Mucosa of descending colon (tissue), 3 donors: Measurements from ENCODE around the gene B3GLCT. TPM values are rescaled to one million over a fixed set of nuclear protein-coding genes. Genes with fewer than 3 reads are reported as not detected.

ENCODE experiments used
- ATAC-seq: fragments of 200-7000 bp; cut with Tn5 transposase; one replicate; pipeline ENCODE4 v1.9.1; 2020; ENCODE audit warnings: mild to moderate bottlenecking, moderate library complexity
- DNase-seq, 3 donors: peaks; one replicate each; pipeline ENCODE4 v3.0.0-alpha.2; 2020
- H3K36me3 ChIP-seq: fragments of 200-600 bp; one replicate; pipeline ENCODE4 v1.8.0; 2021; ENCODE audit warnings: low read depth, mild to moderate bottlenecking
- H3K4me1 ChIP-seq: fragments of 200-600 bp; one replicate; pipeline ENCODE4 v1.8.0; 2021; ENCODE audit warnings: low read depth, mild to moderate bottlenecking
- H3K4me3 ChIP-seq: fragments of 200-600 bp; one replicate; pipeline ENCODE4 v1.8.0; 2021; ENCODE audit warnings: mild to moderate bottlenecking
- H3K9me3 ChIP-seq: fragments of 200-600 bp; one replicate; pipeline ENCODE4 v1.8.0; 2021; ENCODE audit warnings: mild to moderate bottlenecking
- intact Hi-C, 2 donors: fragments of 100-400 bp; cut with DNase I in 1 of 2; cut with micrococcal nuclease in 1 of 2; formaldehyde crosslinking; loops; one replicate each; pipeline versions ENCODE4 v1.11.0 to v1.11.1; 2022; cut with DNase I, micrococcal nuclease
- total RNA-seq, 3 donors: library from RNA; stranded (reverse); fragmentation: NEBNext Ultra II Directional in 2 of 3; extraction: Animal tissue kit (Norgen Biotek cat#: 25700) in 2 of 3; gene quantifications; one replicate each; pipeline versions ENCODE4 v1.2.1 to v1.2.4, GENCODE V29; 2021 to 2023
- TF ChIP-seq, protein P1 (sequence below): fragments of 200-600 bp; IDR thresholded peaks from one replicate; pipeline ENCODE4 v1.8.0; 2022; ENCODE audit warnings: antibody characterized with exemption, mild to moderate bottlenecking
- donor health status: DM: no; HTN: no; CAD: no; lungs with moderate emphysema.
- donor health status: DM: no; HTN: no; CAD: no.
- donor health status: DM: no; HTN: yes; CAD: no.

Gene B3GLCT
- total RNA-seq, 3 donors from 2014 or later: 3.1 to 5.1 (median 4.0) TPM

DNA sequence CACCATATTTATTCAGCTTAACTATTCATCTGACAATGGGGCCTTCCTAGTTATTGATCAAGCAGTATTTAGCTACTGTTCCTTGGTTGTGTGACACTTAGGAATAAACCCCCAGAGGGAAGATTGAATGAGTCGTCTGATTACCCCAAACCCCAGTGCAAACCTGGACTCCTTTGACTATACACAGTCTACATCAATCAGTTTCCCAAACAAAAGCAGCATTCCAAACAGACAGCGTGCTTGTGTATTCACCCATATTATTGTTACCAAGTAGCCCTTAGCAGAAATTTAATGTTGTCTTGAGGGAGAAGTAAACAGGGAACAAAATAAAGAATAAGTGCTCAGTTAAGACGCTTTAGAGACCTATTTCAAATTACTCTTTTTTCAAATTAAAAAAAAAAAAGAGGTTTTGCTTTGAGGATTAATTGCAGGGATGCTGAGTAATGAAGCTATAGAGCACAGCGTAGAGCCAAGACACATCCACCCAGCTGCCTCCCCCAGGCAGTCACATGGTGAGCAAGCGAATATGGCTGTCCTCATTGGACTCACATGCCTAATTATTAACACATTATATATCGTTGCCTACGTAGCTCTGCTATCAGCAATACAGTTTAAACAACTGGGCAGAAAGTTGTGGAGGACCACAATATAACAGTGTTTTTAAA lies 14.7 kb upstream of the B3GLCT start:
- DNase-seq (no peak), ATAC-seq (no peak)
- Histone ChIP-seq H3K4me3 (no peak overlapping the region), H3K36me3 (no peaks in the 10 kb centered on the region), H3K9me3 (no peaks in the 10 kb centered on the region), H3K4me1 (no peaks in the 10 kb centered on the region)
- TF ChIP-seq, protein P1, sequence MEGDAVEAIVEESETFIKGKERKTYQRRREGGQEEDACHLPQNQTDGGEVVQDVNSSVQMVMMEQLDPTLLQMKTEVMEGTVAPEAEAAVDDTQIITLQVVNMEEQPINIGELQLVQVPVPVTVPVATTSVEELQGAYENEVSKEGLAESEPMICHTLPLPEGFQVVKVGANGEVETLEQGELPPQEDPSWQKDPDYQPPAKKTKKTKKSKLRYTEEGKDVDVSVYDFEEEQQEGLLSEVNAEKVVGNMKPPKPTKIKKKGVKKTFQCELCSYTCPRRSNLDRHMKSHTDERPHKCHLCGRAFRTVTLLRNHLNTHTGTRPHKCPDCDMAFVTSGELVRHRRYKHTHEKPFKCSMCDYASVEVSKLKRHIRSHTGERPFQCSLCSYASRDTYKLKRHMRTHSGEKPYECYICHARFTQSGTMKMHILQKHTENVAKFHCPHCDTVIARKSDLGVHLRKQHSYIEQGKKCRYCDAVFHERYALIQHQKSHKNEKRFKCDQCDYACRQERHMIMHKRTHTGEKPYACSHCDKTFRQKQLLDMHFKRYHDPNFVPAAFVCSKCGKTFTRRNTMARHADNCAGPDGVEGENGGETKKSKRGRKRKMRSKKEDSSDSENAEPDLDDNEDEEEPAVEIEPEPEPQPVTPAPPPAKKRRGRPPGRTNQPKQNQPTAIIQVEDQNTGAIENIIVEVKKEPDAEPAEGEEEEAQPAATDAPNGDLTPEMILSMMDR: no peak
- intact Hi-C loops: no loop called here

DNA sequence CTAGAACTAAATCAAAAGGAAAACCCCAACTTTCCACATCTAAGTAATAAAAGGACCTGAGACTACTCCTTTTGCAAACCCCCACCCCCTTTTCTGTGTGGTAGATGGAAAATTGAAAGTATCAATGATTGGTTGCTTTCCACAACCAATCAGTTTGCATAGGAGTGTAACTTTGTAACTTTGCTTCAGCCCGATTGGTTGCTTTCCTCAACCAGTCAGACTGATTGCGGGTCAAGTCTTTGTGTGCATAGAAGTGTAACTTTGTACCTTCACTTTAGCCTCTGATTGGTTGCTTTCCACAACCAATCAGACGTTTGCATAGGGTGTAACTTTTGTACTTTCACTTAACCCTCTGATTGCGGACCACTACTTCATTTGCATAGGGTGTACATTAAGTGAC lies 8.0 kb upstream of the B3GLCT start:
- intact Hi-C loops: no loop called here
- no peak overlapping the region for H3K4me3 ChIP-seq
- TF ChIP-seq, protein P1: no peak
- ATAC-seq (no peak), DNase-seq (no peak)
- no peaks in the 10 kb centered on the region for H3K36me3 ChIP-seq
- H3K9me3 ChIP-seq: no peaks in the 10 kb centered on the region
- H3K4me1 ChIP-seq: no peaks in the 10 kb centered on the region

DNA sequence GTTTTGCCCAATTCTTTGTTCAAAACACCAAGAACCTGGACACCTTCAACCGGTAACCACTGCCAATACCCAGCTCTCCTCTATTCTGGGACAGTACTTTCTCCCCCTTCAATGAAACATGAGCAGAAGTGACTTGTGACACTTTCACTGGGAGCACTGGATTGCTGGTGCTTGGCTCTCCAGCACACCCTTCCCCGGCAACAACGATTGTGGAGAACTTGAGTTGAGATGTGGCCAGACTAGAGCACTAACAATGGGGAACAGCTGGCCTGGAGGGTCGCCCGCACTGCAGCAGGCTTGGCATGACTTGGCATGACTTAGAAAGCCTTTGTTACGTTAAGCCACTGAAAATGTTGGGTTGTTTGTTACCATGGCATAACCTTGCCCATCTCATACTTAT lies 7.5 kb upstream of the B3GLCT start:
- Histone ChIP-seq H3K4me3 (no peak overlapping the region), H3K36me3 (no peaks in the 10 kb centered on the region), H3K9me3 (no peaks in the 10 kb centered on the region), H3K4me1 (no peaks in the 10 kb centered on the region)
- TF ChIP-seq, protein P1: no peak
- ATAC-seq (no peak), DNase-seq (no peak)
- intact Hi-C loops: no loop called here

DNA sequence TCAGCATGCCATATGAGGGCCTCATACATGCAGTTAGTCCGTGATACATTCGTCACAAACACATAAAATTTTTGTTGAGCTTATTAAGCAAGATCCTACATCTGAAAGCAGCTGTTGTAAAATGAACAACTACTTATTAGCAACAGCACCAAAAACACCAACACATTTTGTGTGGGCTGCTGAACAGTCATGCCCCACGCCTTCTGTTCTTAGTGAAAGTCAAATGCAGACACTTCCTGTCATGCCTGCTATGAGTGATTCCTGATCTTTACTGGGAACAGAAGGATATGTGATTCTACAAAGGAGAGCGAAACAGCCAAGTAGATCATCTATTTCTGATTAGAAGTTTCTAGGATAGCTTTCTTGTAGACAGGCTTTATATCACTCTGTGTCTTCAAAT lies 4.2 kb upstream of the B3GLCT start:
- intact Hi-C loops: no loop called here
- Histone ChIP-seq H3K36me3 (no peaks in the 10 kb centered on the region), H3K9me3 (no peaks in the 10 kb centered on the region), H3K4me1 (no peaks in the 10 kb centered on the region), H3K4me3 (no peak overlapping the region)
- TF ChIP-seq, protein P1: no peak
- DNase-seq (no peak), ATAC-seq (no peak)

DNA sequence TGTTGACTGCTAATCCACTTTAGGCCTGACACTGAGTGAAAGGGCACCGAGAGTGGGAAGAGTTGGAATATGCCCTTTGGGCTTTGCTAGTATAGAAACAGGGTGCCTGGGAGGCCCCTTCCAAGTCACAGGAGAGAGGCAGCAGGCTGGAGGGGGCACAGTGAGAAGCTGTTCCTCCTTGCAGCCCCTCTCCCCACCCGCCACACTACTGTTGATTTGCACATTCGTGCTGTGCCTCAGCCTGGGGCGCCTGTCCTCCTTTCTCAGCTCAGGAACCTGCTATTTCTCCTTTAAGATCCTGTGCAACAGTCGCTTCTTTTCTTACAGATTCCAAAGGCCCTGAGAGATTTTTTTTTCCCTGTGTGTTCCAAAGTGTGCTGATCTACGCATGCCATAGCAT lies 2.8 kb upstream of the B3GLCT start:
- peaks cover 7% of the 10 kb centered on the region for H3K4me1 ChIP-seq
- H3K9me3 ChIP-seq: no peaks in the 10 kb centered on the region
- intact Hi-C loops: no loop called here
- ATAC-seq (no peak), DNase-seq (no peak)
- TF ChIP-seq, protein P1: no peak
- H3K4me3 ChIP-seq: no peak overlapping the region
- H3K36me3 ChIP-seq: no peaks in the 10 kb centered on the region

DNA sequence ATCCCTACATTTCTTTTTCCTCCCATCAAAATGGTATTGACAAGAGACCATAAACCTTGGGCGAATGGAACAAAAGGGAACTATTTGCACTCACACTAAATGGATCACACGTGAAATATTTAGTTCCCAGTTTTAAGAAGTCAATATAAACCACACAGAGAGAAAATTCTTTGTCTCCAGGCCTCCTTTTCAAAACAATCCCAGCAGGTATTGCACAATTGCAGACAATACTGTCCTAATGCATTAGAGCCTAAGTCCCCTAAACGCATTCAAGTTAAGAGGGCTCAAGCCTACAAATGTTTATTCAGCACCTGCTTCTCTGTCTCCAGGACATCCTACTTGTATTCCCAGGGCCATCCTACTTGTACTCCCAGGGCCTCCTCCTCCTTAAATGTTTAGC lies 1.3 kb upstream of the B3GLCT start:
- DNase-seq (no peak), ATAC-seq (no peak)
- H3K36me3 ChIP-seq: no peaks in the 10 kb centered on the region
- intact Hi-C loops: no loop called here
- no peaks in the 10 kb centered on the region for H3K9me3 ChIP-seq
- peaks cover 7% of the 10 kb centered on the region for H3K4me1 ChIP-seq
- no peak overlapping the region for H3K4me3 ChIP-seq
- TF ChIP-seq, protein P1: no peak
